GM18511 (cell line): ENCODE results near the gene TMPRSS5.
"Not testable (repeated sequence)": the region's sequence is repeated elsewhere in the genome, so short reads cannot be mapped to it uniquely, and the experiment has no call there.

Experiments used
- ATAC-seq: cut with Tn5 transposase; IDR thresholded peaks from one replicate; pipeline ENCODE4 v1.9.1; 2021; ENCODE audit warnings: mild to moderate bottlenecking, moderate library complexity; ENCODE audit not compliant: unreplicated experiment

The TMPRSS5 gene

GRCh38 chr11:113705871-113706655, at the start of gene TMPRSS5:
TSS of gene TMPRSS5 (minus strand) at chr11:113706308. CDS start at chr11:113706224, 84 bp downstream.
- no peak for ATAC-seq

GRCh38 chr11:113752932-113753331, 46.8 kb upstream of the TMPRSS5 start:
- no peak for ATAC-seq

GRCh38 chr11:113736323-113736722, 30.2 kb upstream of the TMPRSS5 start:
- no peak for ATAC-seq

GRCh38 chr11:113732092-113732491, 26.0 kb upstream of the TMPRSS5 start:
- no peak for ATAC-seq

GRCh38 chr11:113730887-113731726, 25.0 kb upstream of the TMPRSS5 start:
- ATAC-seq, result no peak

- no peak for ATAC-seq
Measured at GRCh38 chr11:113729456-113729855, 23.3 kb upstream of the TMPRSS5 start.

GRCh38 chr11:113728814-113729213, 22.7 kb upstream of the TMPRSS5 start:
- no peak for ATAC-seq

- no peak for ATAC-seq
Measured at GRCh38 chr11:113725913-113726312, 19.8 kb upstream of the TMPRSS5 start.

GRCh38 chr11:113725407-113725806, 19.3 kb upstream of the TMPRSS5 start:
- no peak for ATAC-seq

- no peak for ATAC-seq
Measured at GRCh38 chr11:113724778-113725177, 18.7 kb upstream of the TMPRSS5 start.

GRCh38 chr11:113723787-113724186, 17.7 kb upstream of the TMPRSS5 start:
- no peak for ATAC-seq

- ATAC-seq, result no peak
Measured at GRCh38 chr11:113722934-113723333, 16.8 kb upstream of the TMPRSS5 start.

- no peak for ATAC-seq
Measured at GRCh38 chr11:113722221-113722620, 16.1 kb upstream of the TMPRSS5 start.

- no peak for ATAC-seq
Measured at GRCh38 chr11:113721462-113722066, 15.5 kb upstream of the TMPRSS5 start.

- ATAC-seq, result not testable (repeated sequence)
Measured at GRCh38 chr11:113720478-113720877, 14.4 kb upstream of the TMPRSS5 start.

GRCh38 chr11:113715882-113716625, 9.9 kb upstream of the TMPRSS5 start:
- ATAC-seq, result no peak

- no peak for ATAC-seq
Measured at GRCh38 chr11:113715273-113715672, 9.2 kb upstream of the TMPRSS5 start.

GRCh38 chr11:113710989-113711388, 4.9 kb upstream of the TMPRSS5 start:
- no peak for ATAC-seq

GRCh38 chr11:113703551-113703950, 2.6 kb downstream of the TMPRSS5 start:
- not testable (repeated sequence) for ATAC-seq

GRCh38 chr11:113701491-113701890, 4.6 kb downstream of the TMPRSS5 start:
- no peak for ATAC-seq

GRCh38 chr11:113698515-113698914, 7.6 kb downstream of the TMPRSS5 start:
- no peak for ATAC-seq
